Activated CD8-positive, alpha-beta memory T cell treated with anti-CD3 and anti-CD28 coated beads for 1 hour (primary cell): Measurements from ENCODE around the gene OR4K1.
"Not testable (repeated sequence)": the region's sequence is repeated elsewhere in the genome, so short reads cannot be mapped to it uniquely, and the experiment has no call there.

Source experiments
- DNase-seq, 2 donors: peaks; one replicate each; pipeline ENCODE4 v3.0.0-alpha.2; 2020; ENCODE audit warnings: low read depth in 1 of 2; ENCODE audit errors: extremely low read depth in 1 of 2

The OR4K1 gene, protein sequence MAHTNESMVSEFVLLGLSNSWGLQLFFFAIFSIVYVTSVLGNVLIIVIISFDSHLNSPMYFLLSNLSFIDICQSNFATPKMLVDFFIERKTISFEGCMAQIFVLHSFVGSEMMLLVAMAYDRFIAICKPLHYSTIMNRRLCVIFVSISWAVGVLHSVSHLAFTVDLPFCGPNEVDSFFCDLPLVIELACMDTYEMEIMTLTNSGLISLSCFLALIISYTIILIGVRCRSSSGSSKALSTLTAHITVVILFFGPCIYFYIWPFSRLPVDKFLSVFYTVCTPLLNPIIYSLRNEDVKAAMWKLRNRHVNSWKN

DNA sequence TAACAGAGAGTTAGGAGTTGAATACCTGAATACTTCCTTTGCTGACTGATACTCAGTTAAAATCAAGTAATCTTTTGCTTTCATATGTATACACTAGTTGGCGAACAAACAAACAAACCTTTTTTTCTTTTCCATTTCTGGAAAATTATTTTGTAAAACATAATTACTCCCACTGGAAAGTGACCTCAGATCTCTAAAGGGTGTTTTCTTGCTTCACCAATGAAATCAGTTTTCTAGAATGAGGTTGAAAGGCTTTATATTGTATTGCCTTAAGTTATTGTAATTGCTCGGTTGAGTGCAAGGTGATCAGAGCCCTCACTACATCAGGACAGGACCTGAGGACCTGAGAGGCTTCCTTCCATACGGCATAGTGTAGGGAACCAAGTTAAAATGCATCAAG is at the start of gene OR4K1:
Gene OR4K1 (plus strand): TSS at position 301 of the 400 bp plus-strand sequence. CDS start 4,750 bp downstream, outside the sequence.
- no peak for DNase-seq

DNA sequence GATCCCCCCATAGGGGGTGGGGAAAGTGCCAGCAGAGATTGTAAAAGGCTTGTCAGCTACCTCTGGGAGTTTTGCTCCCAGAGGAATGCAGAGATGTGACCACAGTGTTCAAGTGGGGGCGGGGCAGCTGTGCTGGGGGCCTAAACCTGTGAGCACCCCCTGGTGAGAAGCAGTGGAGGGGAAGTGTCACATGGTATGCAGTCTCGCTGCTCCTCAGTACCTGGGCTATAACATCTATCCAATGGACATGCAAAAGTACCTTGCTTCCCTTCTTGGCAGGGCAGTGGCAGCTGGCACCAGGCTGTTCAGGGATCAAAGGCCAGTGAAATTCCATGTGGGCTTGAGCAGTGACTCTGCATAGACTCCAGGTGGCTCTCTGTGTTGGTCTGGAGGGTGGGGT is 35.4 kb upstream of the OR4K1 start:
- no peak for DNase-seq

DNA sequence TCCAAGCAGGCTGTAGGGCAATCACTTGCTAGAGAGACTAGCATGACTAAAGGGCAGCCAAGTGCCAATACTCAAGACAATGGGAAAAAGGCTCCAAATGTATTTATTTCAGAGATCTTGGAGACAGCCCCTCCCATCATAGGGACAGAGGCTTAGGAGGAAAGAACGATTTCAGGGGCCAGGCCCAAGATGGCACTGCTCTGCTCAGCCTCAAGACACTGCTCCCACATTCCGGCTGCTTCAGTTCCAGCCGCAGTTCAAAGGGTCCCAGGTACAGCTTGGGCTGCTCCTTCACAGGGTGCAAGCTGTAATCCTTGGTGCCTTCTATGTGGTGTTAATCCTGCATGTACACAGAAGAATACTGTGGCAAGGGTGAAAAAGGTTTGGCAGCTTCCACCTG is 29.7 kb upstream of the OR4K1 start:
- DNase-seq = no peak

DNA sequence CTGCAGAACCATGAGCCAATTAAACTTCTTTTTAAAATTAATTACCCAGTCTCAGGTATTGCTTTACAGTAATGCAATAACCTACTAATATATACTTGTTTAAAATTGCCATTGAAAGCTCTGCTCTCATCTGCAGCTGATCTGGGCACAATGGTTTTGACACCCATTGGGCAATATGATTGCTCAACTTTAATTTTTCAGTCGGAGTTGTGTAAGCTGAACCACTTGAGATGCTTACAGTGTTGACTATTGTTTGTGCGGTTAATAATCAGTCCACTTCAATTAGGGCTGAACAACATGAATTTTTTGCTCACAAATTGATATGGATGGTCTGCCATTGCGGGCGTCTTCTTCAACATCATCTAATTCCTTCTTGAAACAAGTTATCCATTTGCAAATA is 28.3 kb upstream of the OR4K1 start:
- DNase-seq = no peak

DNA sequence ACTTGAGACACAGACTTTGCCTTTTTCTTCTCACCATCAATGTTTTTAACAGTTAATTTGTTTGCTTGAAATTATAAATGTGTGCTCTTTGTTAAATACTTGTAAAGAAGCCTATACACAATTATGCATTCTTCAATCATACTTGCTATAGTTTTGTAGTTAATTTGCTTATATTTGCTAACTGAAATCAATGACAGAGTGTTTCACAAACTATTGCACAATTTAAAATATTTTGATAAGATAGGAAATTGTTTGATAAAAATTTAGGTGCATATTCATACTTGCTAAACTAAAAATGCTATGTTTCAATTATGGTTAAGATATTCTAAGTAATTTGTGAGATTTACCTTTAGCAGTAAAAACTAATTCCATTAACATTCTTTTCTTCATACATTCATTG is 24.1 kb upstream of the OR4K1 start:
- DNase-seq = no peak

DNA sequence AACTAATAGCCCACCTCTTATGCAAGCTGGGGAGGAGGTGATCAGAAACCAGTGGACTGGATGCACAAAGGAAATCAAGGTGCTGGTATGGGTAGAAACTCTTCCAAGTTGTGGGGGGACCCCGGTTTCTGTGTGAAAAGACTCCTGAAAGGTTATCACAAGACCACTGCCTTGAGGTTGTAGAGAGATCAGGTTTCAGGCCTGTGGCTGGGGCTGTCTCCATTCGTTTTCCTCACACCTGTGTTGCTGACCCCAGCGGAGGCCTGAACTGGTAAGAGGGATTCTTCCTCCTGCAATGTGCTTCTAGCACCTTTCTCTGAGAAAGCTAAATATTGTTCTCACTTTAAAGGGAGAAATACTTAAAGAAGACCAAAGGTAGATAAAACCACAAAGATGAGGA is 19.6 kb upstream of the OR4K1 start:
- no peak for DNase-seq

DNA sequence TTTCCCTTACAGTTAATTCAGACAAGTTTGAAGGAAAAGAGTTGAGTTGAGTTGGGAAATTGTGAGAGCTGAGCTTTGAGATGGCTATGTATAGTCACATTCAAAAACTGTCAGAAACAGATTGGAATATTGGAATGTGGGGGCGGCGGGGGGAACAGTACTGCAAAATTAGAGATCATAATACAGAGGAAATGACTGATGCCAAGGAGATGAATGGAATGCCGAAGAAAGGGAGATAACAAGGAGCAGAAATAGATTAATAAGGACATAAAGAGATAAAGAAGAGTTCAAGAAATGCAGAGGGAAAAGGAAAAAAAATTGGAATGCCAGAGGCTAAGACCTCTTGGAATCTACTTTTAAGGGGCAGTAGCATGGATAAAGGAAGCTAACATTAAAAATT is 13.5 kb upstream of the OR4K1 start:
- no peak for DNase-seq

DNA sequence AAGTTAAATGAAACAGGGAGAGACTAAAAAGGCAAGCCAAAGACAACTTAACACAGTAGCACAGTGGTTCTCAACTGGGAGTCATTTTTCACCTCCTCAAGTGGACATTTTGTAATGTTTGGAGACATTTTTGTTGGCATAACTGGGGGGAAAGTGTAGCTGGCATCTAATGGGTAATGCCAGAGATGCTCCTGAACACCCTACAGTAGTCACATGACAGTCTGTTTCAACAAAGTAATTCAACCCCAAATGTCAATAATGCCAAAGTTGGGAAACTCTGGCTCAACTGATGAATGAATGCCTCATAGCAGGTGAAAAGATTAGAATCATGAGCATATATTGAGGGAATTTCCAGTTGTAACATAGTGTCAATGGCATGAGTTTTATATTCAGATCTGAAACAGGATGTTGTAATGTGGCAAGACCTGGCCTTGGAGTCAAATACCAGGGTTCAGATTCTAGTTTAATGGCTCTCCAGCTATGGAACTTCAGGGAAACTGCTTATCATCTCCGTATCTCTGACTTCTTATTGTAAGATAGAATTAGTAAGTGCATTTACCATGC is 12.7 kb upstream of the OR4K1 start:
- DNase-seq = no peak

DNA sequence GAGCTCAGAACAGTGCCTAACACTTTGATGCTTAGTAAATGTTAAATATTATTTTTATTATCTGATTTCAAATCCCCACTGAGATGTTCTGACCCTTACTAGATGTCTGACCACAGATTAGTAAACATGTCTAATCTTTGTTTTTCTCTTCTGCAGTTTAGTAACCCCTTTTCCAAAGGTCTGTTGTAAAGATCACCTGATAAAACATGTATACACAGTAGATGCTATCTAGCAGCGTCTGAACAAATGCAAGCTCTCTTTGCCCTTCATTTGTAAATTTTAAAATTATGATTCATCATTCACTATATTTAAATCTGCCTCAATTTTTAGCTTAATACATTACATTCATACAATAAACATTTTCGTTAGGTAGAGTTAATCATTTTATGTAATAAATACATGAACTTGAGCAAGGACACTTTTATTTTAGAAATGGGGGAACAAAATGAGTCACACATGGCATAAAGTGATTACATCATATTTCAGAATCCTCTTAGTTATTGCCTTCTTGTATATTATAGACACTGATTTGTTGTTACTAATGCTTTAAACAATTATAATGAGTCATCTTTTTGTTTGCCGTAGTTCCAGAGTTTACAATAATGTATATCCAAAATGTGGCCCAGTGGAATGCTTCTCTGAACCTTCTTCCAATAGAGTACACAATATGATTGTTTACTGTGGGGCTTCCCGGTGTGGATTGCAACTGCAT is 12.0 kb upstream of the OR4K1 start:
- no peak for DNase-seq

DNA sequence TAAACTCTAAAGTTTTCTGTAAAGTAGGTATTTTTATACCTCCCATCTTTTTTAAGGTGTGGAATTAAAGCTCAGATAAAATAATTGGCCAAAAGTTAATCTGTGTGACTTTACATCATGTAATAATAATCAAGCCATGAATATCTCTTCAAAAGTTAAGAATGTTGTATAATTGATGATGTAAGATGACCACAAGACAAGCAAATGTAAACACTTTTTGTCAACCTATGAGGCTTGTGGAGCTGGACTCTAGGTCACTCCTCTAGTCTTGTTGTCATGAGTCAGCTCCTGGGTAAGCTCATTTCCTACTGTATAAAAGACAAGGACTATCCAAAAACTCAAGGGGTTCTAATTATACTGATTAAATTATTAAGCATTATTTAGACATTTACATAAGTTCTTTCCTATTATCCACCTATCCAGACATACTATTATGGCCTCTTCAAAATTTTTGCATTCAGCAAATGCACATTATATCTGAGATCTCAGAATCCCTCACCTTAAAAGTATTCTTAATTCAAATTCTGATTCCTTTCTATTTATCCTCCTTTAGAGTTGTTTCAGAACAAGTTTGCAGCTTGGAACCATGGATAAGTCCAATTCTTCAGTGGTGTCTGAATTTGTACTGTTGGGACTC is 10.6 kb upstream of the OR4K1 start, which contains the start of gene OR4K5:
Gene OR4K5 (plus strand): TSS at position 587 of the 637 bp plus-strand sequence. CDS start 0 bp downstream, at position 587.
- DNase-seq = no peak

DNA sequence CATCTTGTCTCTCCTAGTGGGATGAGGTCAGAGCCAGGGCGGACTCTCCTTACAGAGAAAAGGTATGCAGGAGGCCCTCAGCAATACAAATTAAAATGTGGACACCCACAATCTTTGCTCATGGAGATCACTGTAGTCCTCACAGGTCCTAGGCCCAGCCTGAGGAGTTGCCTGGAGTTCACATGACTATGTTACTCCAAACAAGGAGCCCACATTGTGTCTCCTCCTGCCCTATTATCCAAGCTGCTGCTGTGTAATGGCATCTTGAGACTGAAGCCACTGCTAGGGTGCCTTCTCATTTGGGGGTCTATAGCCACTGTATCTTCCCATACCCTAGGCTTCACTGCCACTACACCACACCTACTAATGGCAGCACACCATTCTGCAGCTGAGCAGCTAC is 11.0 kb downstream of the OR4K1 start:
- DNase-seq = no peak

DNA sequence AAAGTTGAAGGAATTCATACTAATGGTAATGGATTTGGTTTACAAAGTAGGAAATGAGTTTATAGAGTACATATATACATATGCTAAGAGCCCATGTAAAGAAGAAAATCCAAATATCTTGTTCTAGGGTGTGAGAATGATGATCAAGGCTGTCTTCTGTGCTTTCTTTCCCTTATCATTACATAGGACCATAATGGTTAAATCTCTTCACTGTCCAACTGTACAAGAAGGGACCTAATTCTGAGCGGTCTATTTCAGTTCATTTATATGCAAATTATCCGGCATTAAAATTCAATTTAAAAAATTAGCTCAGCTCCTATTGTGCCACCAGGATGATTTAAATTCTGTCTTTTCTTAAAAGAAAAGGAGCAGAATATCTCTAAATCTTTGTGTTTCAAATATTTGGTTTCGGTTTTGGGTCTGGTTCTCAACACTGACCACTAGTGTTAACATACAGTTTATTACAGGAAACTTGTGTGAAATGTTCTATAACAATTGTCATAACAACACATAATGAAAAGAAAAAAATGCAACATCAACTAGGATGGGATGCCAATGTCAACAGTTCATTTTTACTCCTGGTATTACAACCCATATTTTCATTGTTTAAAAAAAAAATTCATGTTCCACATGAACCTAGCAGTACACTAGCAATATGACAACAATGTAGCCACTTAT is 16.8 kb downstream of the OR4K1 start:
- DNase-seq = no peak

DNA sequence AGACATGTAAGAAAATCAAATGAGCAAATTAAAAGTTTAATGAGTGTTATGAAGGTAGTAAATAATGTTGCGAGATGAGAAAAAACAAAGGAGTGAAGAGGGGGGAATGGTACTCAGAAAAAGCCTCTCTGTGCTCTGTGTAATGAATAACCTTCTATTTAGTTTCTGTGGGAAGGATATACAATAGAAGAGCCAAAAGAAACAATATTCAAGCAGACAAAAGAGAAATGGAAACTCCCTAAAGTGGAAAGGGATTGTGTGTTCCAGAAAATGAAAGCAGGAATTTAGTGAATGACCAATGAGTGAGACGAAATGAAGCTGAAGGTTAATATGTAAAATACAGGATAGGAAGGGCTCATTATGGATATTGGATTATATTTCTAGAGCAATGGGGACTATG is 18.5 kb downstream of the OR4K1 start:
- DNase-seq = no peak

DNA sequence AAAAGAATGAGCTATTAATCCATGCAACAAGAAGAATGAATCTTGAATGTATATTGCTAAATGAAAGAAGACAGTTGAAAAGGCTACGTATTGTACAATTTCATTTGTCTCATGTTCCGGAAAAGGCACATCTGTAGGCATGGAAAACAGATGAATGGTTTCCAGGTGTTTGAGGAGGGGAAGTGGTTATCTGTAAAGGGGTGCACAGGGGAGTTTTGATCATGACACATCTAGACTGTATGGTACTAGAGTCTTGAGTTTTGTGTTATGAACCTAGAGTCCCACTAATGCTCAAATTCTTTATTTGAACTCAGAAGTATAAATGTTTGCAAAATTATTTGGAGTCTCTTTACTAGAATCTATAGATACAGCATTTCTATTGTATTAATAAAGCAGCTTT is 39.0 kb downstream of the OR4K1 start:
- not testable (repeated sequence) for DNase-seq

DNA sequence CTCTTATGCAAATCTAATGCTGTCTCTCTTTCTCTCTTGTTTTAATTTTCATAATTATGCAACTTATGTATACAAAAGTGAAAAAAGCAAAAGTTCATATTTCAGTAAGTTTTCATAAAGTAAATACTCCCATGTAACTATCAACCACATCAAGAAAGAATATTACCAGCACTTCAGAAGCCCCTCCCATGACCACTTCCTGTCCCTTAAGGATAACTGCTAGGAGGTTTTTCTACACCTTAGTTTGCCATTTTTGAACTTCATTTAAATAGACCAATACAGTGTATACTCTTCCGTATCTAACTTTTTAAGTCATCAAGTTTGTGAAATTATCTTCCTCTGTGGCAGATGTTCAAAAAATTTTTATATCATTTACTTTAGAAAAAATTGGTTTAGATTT is 44.1 kb downstream of the OR4K1 start:
- DNase-seq = no peak

DNA sequence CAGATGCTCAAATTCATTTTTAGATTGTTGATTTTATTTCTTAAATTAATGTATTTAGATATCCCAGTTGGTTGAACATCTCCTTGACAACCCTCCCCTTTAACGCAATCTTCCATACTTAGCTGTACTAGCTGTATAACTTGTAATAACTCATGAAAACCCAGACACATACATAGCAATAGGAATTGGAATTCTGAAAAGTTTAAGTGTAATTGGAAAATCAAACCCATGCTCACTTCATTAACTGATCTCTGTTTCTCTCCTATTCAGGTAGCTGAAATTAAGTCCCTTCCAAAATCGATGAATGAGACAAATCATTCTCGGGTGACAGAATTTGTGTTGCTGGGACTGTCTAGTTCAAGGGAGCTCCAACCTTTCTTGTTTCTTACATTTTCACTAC is 44.6 kb downstream of the OR4K1 start, which contains the start of gene OR4K15:
Gene OR4K15 (plus strand): TSS at position 301 of the 400 bp plus-strand sequence. CDS start 0 bp downstream, at position 301.
- no peak for DNase-seq
